ENCODE data around the gene CADPS. TPM values are rescaled to one million over a fixed set of nuclear protein-coding genes. Genes with fewer than 3 reads are reported as not detected.

CADPS gene
- total and polyA plus RNA-seq, 8 donors, result 0.50 to 2.9 (median 2.2) TPM

GRCh38 chr3:62749130-62749529 lies 126.1 kb downstream of the CADPS start:
- DNase-seq (no peak), ATAC-seq (no peak)
- TF ChIP-seq, protein P1, sequence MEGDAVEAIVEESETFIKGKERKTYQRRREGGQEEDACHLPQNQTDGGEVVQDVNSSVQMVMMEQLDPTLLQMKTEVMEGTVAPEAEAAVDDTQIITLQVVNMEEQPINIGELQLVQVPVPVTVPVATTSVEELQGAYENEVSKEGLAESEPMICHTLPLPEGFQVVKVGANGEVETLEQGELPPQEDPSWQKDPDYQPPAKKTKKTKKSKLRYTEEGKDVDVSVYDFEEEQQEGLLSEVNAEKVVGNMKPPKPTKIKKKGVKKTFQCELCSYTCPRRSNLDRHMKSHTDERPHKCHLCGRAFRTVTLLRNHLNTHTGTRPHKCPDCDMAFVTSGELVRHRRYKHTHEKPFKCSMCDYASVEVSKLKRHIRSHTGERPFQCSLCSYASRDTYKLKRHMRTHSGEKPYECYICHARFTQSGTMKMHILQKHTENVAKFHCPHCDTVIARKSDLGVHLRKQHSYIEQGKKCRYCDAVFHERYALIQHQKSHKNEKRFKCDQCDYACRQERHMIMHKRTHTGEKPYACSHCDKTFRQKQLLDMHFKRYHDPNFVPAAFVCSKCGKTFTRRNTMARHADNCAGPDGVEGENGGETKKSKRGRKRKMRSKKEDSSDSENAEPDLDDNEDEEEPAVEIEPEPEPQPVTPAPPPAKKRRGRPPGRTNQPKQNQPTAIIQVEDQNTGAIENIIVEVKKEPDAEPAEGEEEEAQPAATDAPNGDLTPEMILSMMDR (IDR thresholded peaks at IDR 0.05), result no peak
- Histone ChIP-seq H3K27ac (no peak overlapping the region), H3K27me3 (no peaks in the 10 kb centered on the region), H3K36me3 (no peaks in the 10 kb centered on the region), H3K9me3 (no peaks in the 10 kb centered on the region), H3K4me3 (no peak overlapping the region), H3K4me1 (no peaks in the 10 kb centered on the region)
- intact Hi-C loops (cut with DNase I), result no loop called here

GRCh38 chr3:62737449-62737848 lies 137.8 kb downstream of the CADPS start:
- DNase-seq, result no peak
- H3K36me3 ChIP-seq, result no peaks in the 10 kb centered on the region
- no peaks in the 10 kb centered on the region for H3K9me3 ChIP-seq
- no peak overlapping the region for H3K27ac ChIP-seq
- H3K4me1 ChIP-seq, result no peaks in the 10 kb centered on the region
- TF ChIP-seq, protein P1 (IDR thresholded peaks at IDR 0.05), result no peak
- H3K4me3 ChIP-seq, result no peak overlapping the region
- no peak for ATAC-seq
- H3K27me3 ChIP-seq, result no peaks in the 10 kb centered on the region
- intact Hi-C loops (cut with DNase I), result no loop called here

- intact Hi-C loops (cut with DNase I), result no loop called here
- ATAC-seq, result no peak
These were observed 139.7 kb downstream of the CADPS start for GRCh38 chr3:62735510-62735909.

DNA sequence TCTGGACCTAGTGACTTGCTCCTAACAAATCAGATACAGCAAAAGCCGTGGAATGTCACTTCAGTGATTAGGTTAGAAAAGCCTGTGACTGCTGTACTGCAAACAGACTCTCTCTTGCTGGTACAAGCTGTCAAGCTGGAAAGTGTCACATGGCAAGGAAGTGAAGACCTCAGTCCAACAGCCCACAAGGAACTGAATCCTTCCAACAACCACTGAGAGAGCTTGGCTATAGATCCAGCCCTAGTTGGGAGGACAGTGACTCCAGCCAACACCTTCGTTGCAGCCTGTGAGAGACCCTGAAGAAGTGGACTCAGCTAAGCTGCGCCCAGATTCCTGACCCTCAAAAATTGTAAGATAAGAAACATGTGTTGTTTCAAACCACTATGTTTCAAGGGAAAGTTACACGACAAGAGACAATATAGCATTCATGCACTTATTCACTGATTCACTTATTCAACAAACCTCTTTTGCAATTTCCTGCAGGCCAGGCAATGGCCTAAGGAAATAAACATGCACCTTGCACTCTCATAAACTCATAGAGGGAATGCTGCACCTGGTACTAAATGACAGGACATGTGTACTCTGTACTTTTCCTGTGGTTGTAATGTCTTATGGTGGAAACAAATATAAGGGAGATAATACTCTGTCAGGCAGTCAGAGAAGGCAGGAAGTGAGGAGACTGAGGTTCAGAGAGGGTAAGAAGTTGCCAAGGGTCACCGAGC lies 142.9 kb downstream of the CADPS start:
- ATAC-seq, result no peak
- H3K27ac ChIP-seq, result no peak overlapping the region
- no peaks in the 10 kb centered on the region for H3K27me3 ChIP-seq
- no peaks in the 10 kb centered on the region for H3K9me3 ChIP-seq
- H3K36me3 ChIP-seq, result no peaks in the 10 kb centered on the region
- TF ChIP-seq, protein P1 (IDR thresholded peaks at IDR 0.05), result no peak
- no peak for DNase-seq
- intact Hi-C loops (cut with DNase I), result no loop called here
- no peak overlapping the region for H3K4me3 ChIP-seq
- H3K4me1 ChIP-seq, result no peaks in the 10 kb centered on the region

More at GRCh38 chr3:62735510-62735909, 139.7 kb downstream of the CADPS start:
- TF ChIP-seq, protein P1 (IDR thresholded peaks at IDR 0.05), result no peak
- Histone ChIP-seq H3K4me1 (no peaks in the 10 kb centered on the region), H3K27ac (no peak overlapping the region), H3K9me3 (no peaks in the 10 kb centered on the region), H3K36me3 (no peaks in the 10 kb centered on the region), H3K4me3 (no peak overlapping the region), H3K27me3 (no peaks in the 10 kb centered on the region)
- DNase-seq, result no peak

GRCh38 chr3:62727981-62728380 lies 147.2 kb downstream of the CADPS start:
- intact Hi-C loops (cut with DNase I), result no loop called here
- no peaks in the 10 kb centered on the region for H3K36me3 ChIP-seq
- H3K27ac ChIP-seq, result no peak overlapping the region
- no peaks in the 10 kb centered on the region for H3K27me3 ChIP-seq
- no peak for ATAC-seq
- no peaks in the 10 kb centered on the region for H3K9me3 ChIP-seq
- H3K4me1 ChIP-seq, result no peaks in the 10 kb centered on the region
- no peak for DNase-seq
- no peak overlapping the region for H3K4me3 ChIP-seq
- TF ChIP-seq, protein P1 (IDR thresholded peaks at IDR 0.05), result no peak

Measured in left lung (tissue), 10 donors.